Glutamatergic neuron (in vitro differentiated cells): ENCODE data around the gene EXOC3L1. TPM values are rescaled to one million over a fixed set of nuclear protein-coding genes. Genes with fewer than 3 reads are reported as not detected.

Experiments
- DNase-seq: peaks from one replicate; pipeline ENCODE4 v3.0.0; 2022
- H3K27ac Mint-ChIP-seq: one replicate; pipeline ENCODE4 v1.8.0; 2020; ENCODE audit warnings: mild to moderate bottlenecking, mixed read lengths, inconsistent platforms; ENCODE audit not compliant: unreplicated experiment
- H3K27me3 Mint-ChIP-seq: one replicate; pipeline ENCODE4 v1.8.0; 2020; ENCODE audit warnings: mild to moderate bottlenecking, moderate library complexity, mixed read lengths, inconsistent platforms; ENCODE audit not compliant: unreplicated experiment
- H3K36me3 Mint-ChIP-seq: one replicate; pipeline ENCODE4 v1.8.0; 2020; ENCODE audit warnings: mild to moderate bottlenecking, mixed read lengths, inconsistent platforms; ENCODE audit not compliant: unreplicated experiment
- H3K4me1 Mint-ChIP-seq: one replicate; pipeline ENCODE4 v1.8.0; 2020; ENCODE audit warnings: mild to moderate bottlenecking, low read depth, mixed read lengths, inconsistent platforms; ENCODE audit not compliant: unreplicated experiment
- H3K4me3 Mint-ChIP-seq: one replicate; pipeline ENCODE4 v1.8.0; 2020; ENCODE audit warnings: mild to moderate bottlenecking, mixed read lengths, inconsistent platforms; ENCODE audit not compliant: unreplicated experiment
- H3K9me3 Mint-ChIP-seq: one replicate; pipeline ENCODE4 v1.8.0; 2020; ENCODE audit warnings: mild to moderate bottlenecking, moderate library complexity, mixed read lengths, inconsistent platforms; ENCODE audit not compliant: unreplicated experiment
- CTCF ChIP-seq: fragments of 200-600 bp; sonication (generic); IDR thresholded peaks from one replicate; pipeline ENCODE4 v1.5.0; 2021; ENCODE audit not compliant: partially characterized antibody, unreplicated experiment
- long read RNA-seq: library from polyadenylated mRNA; unstranded; transcript quantifications from one replicate; pipeline ENCODE4 v2.0.0, GENCODE V29; 2020; ENCODE audit not compliant: unreplicated experiment
- total RNA-seq: library from RNA; stranded (reverse); fragmentation: NEBNext Ultra II Directional; extraction: Animal tissue kit (Norgen Biotek cat#: 25700); gene quantifications from one replicate; pipeline ENCODE4 v1.2.1, GENCODE V29; 2021; ENCODE audit not compliant: unreplicated experiment

Gene EXOC3L1
- total RNA-seq = 3.6 TPM
- long read RNA-seq, partial matches to known transcripts = 1 of 4 reads
- long read RNA-seq, other reads (novel, unspliced or antisense) = 2 of 4 reads

GRCh38 chr16:67190041-67190440 is at the start of gene EXOC3L1:
TSS of gene EXOC3L1 (minus strand) at chr16:67190136. CDS start at chr16:67189676, 460 bp downstream.
- Mint-ChIP-seq H3K36me3 (no peaks in the 10 kb centered on the region), H3K4me1 (peaks cover 17% of the 10 kb centered on the region), H3K9me3 (peaks cover 11% of the 10 kb centered on the region), H3K4me3 (peak within 1 kb of the TSS; percentile 34), H3K27me3 (peaks cover 10% of the 10 kb centered on the region), H3K27ac (no peak within 1 kb of the TSS)
- TF ChIP-seq CTCF = no peak
- no peak for DNase-seq

- H3K9me3 Mint-ChIP-seq = no peaks in the 10 kb centered on the region
- TF ChIP-seq CTCF = no peak
- H3K4me3 Mint-ChIP-seq = no peak overlapping the region
- H3K27ac Mint-ChIP-seq = no peak overlapping the region
- H3K36me3 Mint-ChIP-seq = no peaks in the 10 kb centered on the region
- no peaks in the 10 kb centered on the region for H3K4me1 Mint-ChIP-seq
- peaks cover 5% of the 10 kb centered on the region for H3K27me3 Mint-ChIP-seq
- DNase-seq = no peak
These were observed 49.0 kb upstream of the EXOC3L1 start for GRCh38 chr16:67238806-67239470.

GRCh38 chr16:67238278-67238575 is 48.3 kb upstream of the EXOC3L1 start:
- Mint-ChIP-seq H3K27me3 (peaks cover 5% of the 10 kb centered on the region), H3K9me3 (no peaks in the 10 kb centered on the region), H3K4me1 (no peaks in the 10 kb centered on the region), H3K4me3 (no peak overlapping the region), H3K36me3 (no peaks in the 10 kb centered on the region), H3K27ac (no peak overlapping the region)
- no peak for DNase-seq
- no peak for TF ChIP-seq CTCF

GRCh38 chr16:67237396-67238277 is 47.7 kb upstream of the EXOC3L1 start:
- Mint-ChIP-seq H3K4me3 (no peak overlapping the region), H3K4me1 (no peaks in the 10 kb centered on the region)

More at GRCh38 chr16:67237396-67238277, 47.7 kb upstream of the EXOC3L1 start:
- DNase-seq = no peak
- Mint-ChIP-seq H3K36me3 (no peaks in the 10 kb centered on the region), H3K9me3 (no peaks in the 10 kb centered on the region), H3K27me3 (peaks cover 5% of the 10 kb centered on the region), H3K27ac (peak overlapping the region; percentile 33)
- no peak for TF ChIP-seq CTCF
